ENCODE data around the gene TBC1D5.

The TBC1D5 gene

GRCh38 chr3:17121336-17121735 is 621.1 kb downstream of the TBC1D5 start:
- TF ChIP-seq ISL1 (CRISPR knock-in tag; IDR thresholded peaks at IDR 0.05) (no peak), CSDC2 (CRISPR knock-in tag; IDR thresholded peaks at IDR 0.05) (no peak), TCF4 (CRISPR knock-in tag; IDR thresholded peaks at IDR 0.05; ENCODE audit: borderline replicate concordance) (no peak), ZNF565 (CRISPR knock-in tag; conservative IDR thresholded peaks at IDR 0.05; ENCODE audit: low read depth) (no peak), CSRNP3 (CRISPR knock-in tag; IDR thresholded peaks at IDR 0.05) (no peak), POU6F1 (CRISPR knock-in tag; IDR thresholded peaks at IDR 0.05; ENCODE audit: borderline replicate concordance, low read depth) (no peak), PPARA (CRISPR knock-in tag; IDR thresholded peaks at IDR 0.05; ENCODE audit: borderline replicate concordance) (no peak), TOX (CRISPR knock-in tag; IDR thresholded peaks at IDR 0.05; ENCODE audit: borderline replicate concordance) (no peak), ZFP3 (CRISPR knock-in tag; IDR thresholded peaks at IDR 0.05) (no peak), ZC3H10 (CRISPR knock-in tag; IDR thresholded peaks at IDR 0.05) (no peak), SNAI2 (CRISPR knock-in tag; IDR thresholded peaks at IDR 0.05) (no peak), CREB5 (CRISPR knock-in tag; IDR thresholded peaks at IDR 0.05; ENCODE audit: low read depth) (no peak), RARB (CRISPR knock-in tag; IDR thresholded peaks at IDR 0.05) (no peak), ZNF70 (CRISPR knock-in tag; IDR thresholded peaks at IDR 0.05) (no peak), OSR1 (CRISPR knock-in tag; IDR thresholded peaks at IDR 0.05) (no peak), ZFP30 (CRISPR knock-in tag; IDR thresholded peaks at IDR 0.05) (no peak), ESRRG (CRISPR knock-in tag; IDR thresholded peaks at IDR 0.05) (no peak), PATZ1 (CRISPR knock-in tag; IDR thresholded peaks at IDR 0.05; ENCODE audit: borderline replicate concordance) (no peak), ZNF8 (CRISPR knock-in tag; IDR thresholded peaks at IDR 0.05) (no peak)
- ATAC-seq = no peak

DNA sequence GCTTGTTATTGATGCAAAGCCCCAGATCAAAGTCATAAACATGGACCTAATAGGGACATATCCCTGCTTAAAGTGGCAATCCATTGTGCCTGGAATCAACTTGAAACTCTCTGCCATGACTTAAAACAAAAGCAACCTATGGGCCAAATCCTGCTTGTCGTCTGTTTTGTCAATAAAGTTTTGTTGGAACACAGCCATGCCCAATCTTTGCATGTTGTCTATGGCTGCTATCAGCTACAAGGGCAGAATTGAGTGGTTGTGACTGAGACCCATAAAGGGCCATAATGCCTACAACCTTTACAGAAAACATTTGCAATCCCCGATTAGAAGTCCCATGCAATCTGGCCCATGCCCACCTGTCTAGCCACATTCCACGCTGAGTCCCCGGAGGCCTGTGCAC is 622.3 kb downstream of the TBC1D5 start:
- TF ChIP-seq RARB (CRISPR knock-in tag; IDR thresholded peaks at IDR 0.05) (no peak), ARNTL (CRISPR knock-in tag; IDR thresholded peaks at IDR 0.05; ENCODE audit: borderline replicate concordance, low read depth) (no peak), ISL1 (CRISPR knock-in tag; IDR thresholded peaks at IDR 0.05) (no peak), ESRRG (CRISPR knock-in tag; IDR thresholded peaks at IDR 0.05) (no peak), PATZ1 (CRISPR knock-in tag; IDR thresholded peaks at IDR 0.05; ENCODE audit: borderline replicate concordance) (no peak), SNAI2 (CRISPR knock-in tag; IDR thresholded peaks at IDR 0.05) (no peak), OSR1 (CRISPR knock-in tag; IDR thresholded peaks at IDR 0.05) (no peak)
- ATAC-seq = no peak

DNA sequence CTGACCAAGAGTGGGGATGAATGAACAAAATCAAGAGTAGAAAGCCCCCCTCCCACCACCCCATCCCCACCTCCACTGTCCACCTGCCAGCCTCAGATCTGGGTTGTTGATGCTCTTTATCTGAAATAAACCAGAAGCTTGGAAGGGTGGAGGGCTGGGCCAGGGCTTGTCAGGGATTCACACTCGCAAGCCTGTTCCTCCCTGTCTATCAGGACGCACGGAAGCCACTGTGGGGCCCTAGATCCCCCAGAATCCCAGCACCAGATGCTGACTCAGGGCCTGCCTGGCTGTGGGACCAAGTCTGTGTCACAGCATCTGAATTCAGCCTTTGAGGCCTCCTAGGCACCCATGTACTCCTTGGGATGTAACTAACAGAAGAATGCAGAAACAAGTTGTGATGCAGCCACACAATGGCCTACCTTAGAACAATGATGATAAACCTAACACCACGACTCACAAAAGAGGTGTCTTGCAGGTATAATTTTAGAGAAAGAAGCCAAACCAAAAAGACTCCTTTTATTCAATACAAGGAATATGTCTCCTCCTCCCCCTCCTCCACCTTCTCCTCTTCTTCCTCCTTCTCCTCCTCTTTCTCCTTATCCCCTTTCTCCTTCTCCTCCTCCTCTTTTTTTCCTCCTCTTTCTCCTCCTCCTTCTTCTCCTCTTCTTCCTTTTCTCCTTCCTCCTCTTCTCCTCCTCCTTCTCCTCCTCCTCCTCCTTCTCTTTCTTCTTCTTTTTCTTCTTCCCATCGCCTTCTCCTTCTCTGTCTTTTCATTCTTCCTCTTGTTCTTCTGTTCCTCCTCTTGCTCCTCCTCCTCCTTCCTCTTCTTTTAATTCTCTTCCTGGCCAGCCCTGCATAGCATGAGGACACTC is 623.0 kb downstream of the TBC1D5 start:
- no peak for ATAC-seq
- TF ChIP-seq CSDC2 (CRISPR knock-in tag; IDR thresholded peaks at IDR 0.05) = no peak
- TF ChIP-seq TSHZ2 (CRISPR knock-in tag; IDR thresholded peaks at IDR 0.05) = no peak
- TF ChIP-seq GLIS3 (CRISPR knock-in tag; IDR thresholded peaks at IDR 0.05) = no peak
- no peak for TF ChIP-seq POU6F1 (CRISPR knock-in tag; IDR thresholded peaks at IDR 0.05; ENCODE audit: borderline replicate concordance, low read depth)
- no peak for TF ChIP-seq ZFP30 (CRISPR knock-in tag; IDR thresholded peaks at IDR 0.05)
- TF ChIP-seq ESRRG (CRISPR knock-in tag; IDR thresholded peaks at IDR 0.05) = no peak
- no peak for TF ChIP-seq ZNF70 (CRISPR knock-in tag; IDR thresholded peaks at IDR 0.05)
- TF ChIP-seq ARNTL (CRISPR knock-in tag; IDR thresholded peaks at IDR 0.05; ENCODE audit: borderline replicate concordance, low read depth) = no peak
- TF ChIP-seq ZNF565 (CRISPR knock-in tag; conservative IDR thresholded peaks at IDR 0.05; ENCODE audit: low read depth) = no peak
- TF ChIP-seq BACH2 (CRISPR knock-in tag; IDR thresholded peaks at IDR 0.05; ENCODE audit: borderline replicate concordance) = no peak
- TF ChIP-seq PPARA (CRISPR knock-in tag; IDR thresholded peaks at IDR 0.05; ENCODE audit: borderline replicate concordance) = no peak

Measured in SK-N-SH treated with all-trans-retinoic acid at 6 μM for 48 hours (cell line).